WTC11 (cell line): ENCODE measurements around the gene PITPNC1.

ENCODE experiments used
- ATF1 ChIP-seq: sonication (generic); formaldehyde crosslinking; IDR thresholded peaks from 2 replicates; pipeline ENCODE4 v1.8.1; 2023; ENCODE audit warnings: mild to moderate bottlenecking, moderate library complexity, missing genetic modification reagents
- CTCF ChIP-seq: fragments of 200-600 bp; IDR thresholded peaks from 2 replicates; pipeline ENCODE4 v1.8.0; 2022; ENCODE audit warnings: antibody characterized with exemption
- ESRRA ChIP-seq: sonication (generic); formaldehyde crosslinking; IDR thresholded peaks from 2 replicates; pipeline ENCODE4 v1.8.1; 2022; ENCODE audit warnings: mild to moderate bottlenecking, missing genetic modification reagents, borderline replicate concordance
- GTF2I ChIP-seq: fragments of 250-450 bp; sonication (Bioruptor Pico); conservative IDR thresholded peaks from 2 replicates; pipeline ENCODE4 v1.4.0; 2021; ENCODE audit warnings: mild to moderate bottlenecking
- MXD4 ChIP-seq: fragments of 250-450 bp; sonication (Bioruptor Pico); IDR thresholded peaks from 2 replicates; pipeline ENCODE4 v1.8.0; 2021; ENCODE audit warnings: mild to moderate bottlenecking, moderate library complexity, borderline replicate concordance
- NR1H2 ChIP-seq: sonication (generic); formaldehyde crosslinking; IDR thresholded peaks from 2 replicates; pipeline ENCODE4 v1.9.0; 2021; ENCODE audit warnings: mild to moderate bottlenecking, moderate library complexity, missing genetic modification reagents
- NR2C2 ChIP-seq: sonication (generic); formaldehyde crosslinking; IDR thresholded peaks from 2 replicates; pipeline ENCODE4 v1.8.0; 2022; ENCODE audit warnings: mild to moderate bottlenecking, missing genetic modification reagents
- SP1 ChIP-seq: sonication (generic); formaldehyde crosslinking; conservative IDR thresholded peaks from 2 replicates; pipeline ENCODE4 v1.8.1; 2022; ENCODE audit warnings: missing genetic modification reagents
- ZNF423 ChIP-seq: fragments of 250-450 bp; sonication (Bioruptor Pico); IDR thresholded peaks from 2 replicates; pipeline ENCODE4 v2.1.2; 2022; ENCODE audit warnings: mild to moderate bottlenecking, moderate library complexity
- TF ChIP-seq, protein P1 (sequence below): sonication (generic); formaldehyde crosslinking; IDR thresholded peaks from 2 replicates; pipeline ENCODE4 v1.8.1; 2023; ENCODE audit warnings: mild to moderate bottlenecking, moderate library complexity, missing genetic modification reagents
- TF ChIP-seq, protein P2 (sequence below): sonication (generic); formaldehyde crosslinking; IDR thresholded peaks from 2 replicates; pipeline ENCODE4 v1.8.0; 2022; ENCODE audit warnings: missing genetic modification reagents
- TF ChIP-seq, protein P3 (sequence below): sonication (generic); formaldehyde crosslinking; IDR thresholded peaks from 2 replicates; pipeline ENCODE4 v1.8.1; 2023; ENCODE audit warnings: mild to moderate bottlenecking, missing genetic modification reagents, moderate library complexity

DNA sequence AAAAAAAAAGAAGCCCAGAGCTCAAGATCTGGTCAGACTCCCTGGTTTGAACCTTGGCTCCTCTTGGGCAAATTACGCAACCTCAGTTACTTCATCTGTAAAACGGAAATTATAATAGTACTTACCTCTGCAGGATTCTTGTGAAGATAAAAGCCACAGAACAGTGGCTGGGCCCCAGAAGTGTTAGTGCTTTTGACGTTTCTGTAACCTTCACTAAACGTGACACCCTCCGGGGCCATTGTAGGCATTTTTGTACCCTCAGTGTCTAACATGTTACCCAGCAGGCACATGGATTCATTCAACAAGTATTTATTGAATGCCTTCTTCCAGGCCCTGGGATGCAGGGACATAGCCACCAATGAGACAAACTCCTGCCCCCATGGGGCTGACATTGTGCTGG lies 58.0 kb downstream of the PITPNC1 start:
- TF ChIP-seq CTCF (no peak), SP1 (CRISPR knock-in tag) (no peak), ESRRA (CRISPR knock-in tag) (no peak), ZNF423 (CRISPR knock-in tag) (no peak), NR2C2 (CRISPR knock-in tag) (no peak), NR1H2 (no peak), ATF1 (CRISPR knock-in tag) (no peak), MXD4 (CRISPR knock-in tag) (no peak), GTF2I (CRISPR knock-in tag) (no peak)
- TF ChIP-seq, protein P1, sequence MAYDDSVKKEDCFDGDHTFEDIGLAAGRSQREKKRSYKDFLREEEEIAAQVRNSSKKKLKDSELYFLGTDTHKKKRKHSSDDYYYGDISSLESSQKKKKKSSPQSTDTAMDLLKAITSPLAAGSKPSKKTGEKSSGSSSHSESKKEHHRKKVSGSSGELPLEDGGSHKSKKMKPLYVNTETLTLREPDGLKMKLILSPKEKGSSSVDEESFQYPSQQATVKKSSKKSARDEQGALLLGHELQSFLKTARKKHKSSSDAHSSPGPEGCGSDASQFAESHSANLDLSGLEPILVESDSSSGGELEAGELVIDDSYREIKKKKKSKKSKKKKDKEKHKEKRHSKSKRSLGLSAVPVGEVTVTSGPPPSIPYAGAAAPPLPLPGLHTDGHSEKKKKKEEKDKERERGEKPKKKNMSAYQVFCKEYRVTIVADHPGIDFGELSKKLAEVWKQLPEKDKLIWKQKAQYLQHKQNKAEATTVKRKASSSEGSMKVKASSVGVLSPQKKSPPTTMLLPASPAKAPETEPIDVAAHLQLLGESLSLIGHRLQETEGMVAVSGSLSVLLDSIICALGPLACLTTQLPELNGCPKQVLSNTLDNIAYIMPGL (CRISPR knock-in tag) = no peak
- TF ChIP-seq, protein P2, sequence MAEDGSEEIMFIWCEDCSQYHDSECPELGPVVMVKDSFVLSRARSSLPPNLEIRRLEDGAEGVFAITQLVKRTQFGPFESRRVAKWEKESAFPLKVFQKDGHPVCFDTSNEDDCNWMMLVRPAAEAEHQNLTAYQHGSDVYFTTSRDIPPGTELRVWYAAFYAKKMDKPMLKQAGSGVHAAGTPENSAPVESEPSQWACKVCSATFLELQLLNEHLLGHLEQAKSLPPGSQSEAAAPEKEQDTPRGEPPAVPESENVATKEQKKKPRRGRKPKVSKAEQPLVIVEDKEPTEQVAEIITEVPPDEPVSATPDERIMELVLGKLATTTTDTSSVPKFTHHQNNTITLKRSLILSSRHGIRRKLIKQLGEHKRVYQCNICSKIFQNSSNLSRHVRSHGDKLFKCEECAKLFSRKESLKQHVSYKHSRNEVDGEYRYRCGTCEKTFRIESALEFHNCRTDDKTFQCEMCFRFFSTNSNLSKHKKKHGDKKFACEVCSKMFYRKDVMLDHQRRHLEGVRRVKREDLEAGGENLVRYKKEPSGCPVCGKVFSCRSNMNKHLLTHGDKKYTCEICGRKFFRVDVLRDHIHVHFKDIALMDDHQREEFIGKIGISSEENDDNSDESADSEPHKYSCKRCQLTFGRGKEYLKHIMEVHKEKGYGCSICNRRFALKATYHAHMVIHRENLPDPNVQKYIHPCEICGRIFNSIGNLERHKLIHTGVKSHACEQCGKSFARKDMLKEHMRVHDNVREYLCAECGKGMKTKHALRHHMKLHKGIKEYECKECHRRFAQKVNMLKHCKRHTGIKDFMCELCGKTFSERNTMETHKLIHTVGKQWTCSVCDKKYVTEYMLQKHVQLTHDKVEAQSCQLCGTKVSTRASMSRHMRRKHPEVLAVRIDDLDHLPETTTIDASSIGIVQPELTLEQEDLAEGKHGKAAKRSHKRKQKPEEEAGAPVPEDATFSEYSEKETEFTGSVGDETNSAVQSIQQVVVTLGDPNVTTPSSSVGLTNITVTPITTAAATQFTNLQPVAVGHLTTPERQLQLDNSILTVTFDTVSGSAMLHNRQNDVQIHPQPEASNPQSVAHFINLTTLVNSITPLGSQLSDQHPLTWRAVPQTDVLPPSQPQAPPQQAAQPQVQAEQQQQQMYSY (CRISPR knock-in tag) = no peak
- TF ChIP-seq, protein P3, sequence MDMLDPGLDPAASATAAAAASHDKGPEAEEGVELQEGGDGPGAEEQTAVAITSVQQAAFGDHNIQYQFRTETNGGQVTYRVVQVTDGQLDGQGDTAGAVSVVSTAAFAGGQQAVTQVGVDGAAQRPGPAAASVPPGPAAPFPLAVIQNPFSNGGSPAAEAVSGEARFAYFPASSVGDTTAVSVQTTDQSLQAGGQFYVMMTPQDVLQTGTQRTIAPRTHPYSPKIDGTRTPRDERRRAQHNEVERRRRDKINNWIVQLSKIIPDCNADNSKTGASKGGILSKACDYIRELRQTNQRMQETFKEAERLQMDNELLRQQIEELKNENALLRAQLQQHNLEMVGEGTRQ = no peak
